Endodermal cell (in vitro differentiated cells): ENCODE data around the gene GSG1L. TPM values are rescaled to one million over a fixed set of nuclear protein-coding genes. Genes with fewer than 3 reads are reported as not detected.

Source experiments
- DNase-seq: peaks from one replicate; pipeline ENCODE4 v3.0.0-alpha.2; 2017
- H3K27ac ChIP-seq: 2 replicates; pipeline ENCODE4 v1.5.1; 2013; ENCODE audit warnings: mild to moderate bottlenecking, low read depth, low read length, moderate library complexity
- H3K27me3 ChIP-seq: 2 replicates; pipeline ENCODE4 v1.6.1; 2013; ENCODE audit warnings: mild to moderate bottlenecking, low read length, moderate library complexity; ENCODE audit not compliant: insufficient read depth, control insufficient read depth, poor library complexity, severe bottlenecking
- H3K36me3 ChIP-seq: 2 replicates; pipeline ENCODE4 v1.7.0; 2013; ENCODE audit warnings: mild to moderate bottlenecking, low read length, moderate library complexity; ENCODE audit not compliant: control insufficient read depth, insufficient read depth
- H3K4me1 ChIP-seq: one replicate; pipeline ENCODE4 v1.7.0; 2013; ENCODE audit warnings: low read length; ENCODE audit not compliant: control insufficient read depth, insufficient read depth
- H3K4me3 ChIP-seq: 2 replicates; pipeline ENCODE4 v1.5.1; 2013; ENCODE audit warnings: mild to moderate bottlenecking, low read length, moderate library complexity
- H3K9ac ChIP-seq: 2 replicates; pipeline ENCODE4 v1.6.1; 2013; ENCODE audit warnings: mild to moderate bottlenecking, low read length, moderate library complexity; ENCODE audit not compliant: poor library complexity, severe bottlenecking; ENCODE audit errors: extremely low read depth
- H3K9me3 ChIP-seq: 2 replicates; pipeline ENCODE4 v1.6.1; 2013; ENCODE audit warnings: mild to moderate bottlenecking, low read length, moderate library complexity; ENCODE audit not compliant: control insufficient read depth
- H3K27ac Mint-ChIP-seq: 2 replicates; pipeline ENCODE4 v1.8.0; 2020; ENCODE audit warnings: mixed read lengths
- H3K27me3 Mint-ChIP-seq: 2 replicates; pipeline ENCODE4 v1.8.0; 2021; ENCODE audit warnings: mild to moderate bottlenecking, mixed read lengths; ENCODE audit not compliant: insufficient read depth
- H3K36me3 Mint-ChIP-seq: 2 replicates; pipeline ENCODE4 v1.8.0; 2020; ENCODE audit warnings: low read depth, mixed read lengths
- H3K4me1 Mint-ChIP-seq: 2 replicates; pipeline ENCODE4 v1.8.0; 2020; ENCODE audit warnings: mixed read lengths
- H3K4me3 Mint-ChIP-seq: 2 replicates; pipeline ENCODE4 v1.8.0; 2020; ENCODE audit warnings: mild to moderate bottlenecking, moderate library complexity, mixed read lengths
- H3K9me3 Mint-ChIP-seq: 2 replicates; pipeline ENCODE4 v1.8.0; 2020; ENCODE audit warnings: mild to moderate bottlenecking, mixed read lengths
- CTCF ChIP-seq: fragments of 200-600 bp; sonication (generic); conservative IDR thresholded peaks from 2 replicates; pipeline ENCODE4 v1.5.0; 2021; ENCODE audit warnings: antibody characterized with exemption, mild to moderate bottlenecking
- WGBS, 2 experiments: methylation state at CpG; one replicate each; pipeline versions ENCODE4 v1.1.5 to v1.1.7; 2013; ENCODE audit warnings: missing lambda C conversion rate in 2 of 2, mixed read lengths in 1 of 2; ENCODE audit not compliant: insufficient coverage in 1 of 2, insufficient read length in 1 of 2; 5-methylcytosine and 5-hydroxymethylcytosine counted together
- total RNA-seq, 2 donors: library from RNA; stranded (reverse); fragmentation: NEBNext Ultra II Directional in 1 of 2; extraction: Animal tissue kit (Norgen Biotek cat#: 25700) in 1 of 2; gene quantifications; 2 replicates in 1 of 2; 3 replicates in 1 of 2; pipeline ENCODE4 v1.2.1, GENCODE V29; 2021

The GSG1L gene
- total RNA-seq, 2 donors from 2014 or later, result 0.24 TPM; not detected in 1

GRCh38 chr16:27969574-27969973, 93.9 kb downstream of the GSG1L start:
- Histone ChIP-seq H3K9me3 (no peaks in the 10 kb centered on the region), H3K36me3 (no peaks in the 10 kb centered on the region), H3K9ac (no peak overlapping the region), H3K27me3 (no peaks in the 10 kb centered on the region), H3K4me3 (no peak overlapping the region), H3K4me1 (no peaks in the 10 kb centered on the region), H3K27ac (no peak overlapping the region)
- H3K4me3 Mint-ChIP-seq, result no peak overlapping the region
- no peaks in the 10 kb centered on the region for H3K36me3 Mint-ChIP-seq
- H3K27ac Mint-ChIP-seq, result no peak overlapping the region
- H3K27me3 Mint-ChIP-seq, result peaks cover 2% of the 10 kb centered on the region
- DNase-seq, result no peak
- 82 to 87% methylated on average over 3 to 4 of the region's 4 CpGs for WGBS, 2 experiments
- no peaks in the 10 kb centered on the region for H3K9me3 Mint-ChIP-seq
- no peak for TF ChIP-seq CTCF
- H3K4me1 Mint-ChIP-seq, result no peaks in the 10 kb centered on the region

GRCh38 chr16:27967169-27967568, 96.3 kb downstream of the GSG1L start:
- Mint-ChIP-seq H3K36me3 (no peaks in the 10 kb centered on the region), H3K4me3 (no peak overlapping the region), H3K27ac (no peak overlapping the region), H3K9me3 (no peaks in the 10 kb centered on the region), H3K4me1 (no peaks in the 10 kb centered on the region), H3K27me3 (peaks cover 8% of the 10 kb centered on the region)
- Histone ChIP-seq H3K9me3 (no peaks in the 10 kb centered on the region), H3K27me3 (no peaks in the 10 kb centered on the region), H3K4me3 (no peak overlapping the region), H3K36me3 (no peaks in the 10 kb centered on the region), H3K9ac (no peak overlapping the region), H3K4me1 (no peaks in the 10 kb centered on the region), H3K27ac (no peak overlapping the region)
- 89 to 100% methylated on average over 2 to 5 of the region's 5 CpGs for WGBS, 2 experiments
- DNase-seq, result no peak
- no peak for TF ChIP-seq CTCF

- no peak overlapping the region for H3K27ac ChIP-seq
- no peak overlapping the region for H3K27ac Mint-ChIP-seq
- no peak overlapping the region for H3K4me3 ChIP-seq
- TF ChIP-seq CTCF, result no peak
- peaks cover 8% of the 10 kb centered on the region for H3K27me3 Mint-ChIP-seq
- H3K4me3 Mint-ChIP-seq, result no peak overlapping the region
- no peaks in the 10 kb centered on the region for H3K36me3 ChIP-seq
- H3K9me3 ChIP-seq, result no peaks in the 10 kb centered on the region
- no peak for DNase-seq
- no peaks in the 10 kb centered on the region for H3K4me1 Mint-ChIP-seq
- H3K36me3 Mint-ChIP-seq, result no peaks in the 10 kb centered on the region
- no peak overlapping the region for H3K9ac ChIP-seq
- H3K9me3 Mint-ChIP-seq, result no peaks in the 10 kb centered on the region
- 79 to 91% methylated on average over 4 of the region's 4 CpGs for WGBS, 2 experiments
- no peaks in the 10 kb centered on the region for H3K4me1 ChIP-seq
- no peaks in the 10 kb centered on the region for H3K27me3 ChIP-seq
These were observed 96.8 kb downstream of the GSG1L start for GRCh38 chr16:27966756-27967155.
